HepG2 (cell line): ENCODE results near the gene ANKRD37. TPM values are rescaled to one million over a fixed set of nuclear protein-coding genes. Genes with fewer than 3 reads are reported as not detected.

ENCODE experiments used
- ATAC-seq: fragments of 200-7000 bp; cut with Tn5 transposase; 3 replicates; pipeline ENCODE4 v1.9.1; 2020; ENCODE audit warnings: mild to moderate bottlenecking, moderate library complexity
- BruUV-seq: library from RNA; stranded (reverse); fragments of 400-500 nt; replicated peaks from 2 replicates; lab custom pipeline; 2021; lab: Mats Ljungman, UMichigan
- CTCF ChIA-PET: fragments of 300-600 bp; formaldehyde crosslinking; extraction: SDS; loops from one replicate; lab custom pipeline; 2021; ENCODE audit warnings: low total read pairs, inconsistent platforms, low intra/inter-chr PET ratio; lab: Yijun Ruan, JAX
- POLR2A ChIA-PET: fragments of 350-600 bp; sonication (Branson Sonifier 250); formaldehyde crosslinking; loops from one replicate; lab custom pipeline; 2020; ENCODE audit warnings: antibody characterized with exemption, inconsistent platforms; lab: Yijun Ruan, JAX
- DNase-seq: peaks from one replicate; pipeline ENCODE4 v3.0.0-alpha.2; 2015; ENCODE audit warnings: low spot score
- FAIRE-seq: peaks from 3 replicates; lab custom pipeline; 2011; peaks lifted over from hg19 to GRCh38; lab: Jason Lieb, UNC
- H2AFZ ChIP-seq: one replicate; pipeline ENCODE4 v1.6.1; 2011; ENCODE audit warnings: low read length, inconsistent platforms
- H3K27ac ChIP-seq: fragments of 300-600 bp; 3 replicates; pipeline ENCODE4 v1.8.0; 2011; ENCODE audit warnings: mixed run types, mild to moderate bottlenecking, mixed read lengths, low read length, inconsistent platforms; ENCODE audit not compliant: insufficient read depth; ENCODE audit errors: extremely low read length
- H3K27me3 ChIP-seq, 2 experiments: fragments of 200-600 bp in 1 of 2; 2 replicates in 1 of 2; 3 replicates in 1 of 2; pipeline versions ENCODE4 v1.6.0 to v1.8.0; 2011; ENCODE audit warnings: low read length in 2 of 2, mild to moderate bottlenecking in 2 of 2, moderate library complexity in 2 of 2, inconsistent platforms in 1 of 2; ENCODE audit not compliant: insufficient read depth in 2 of 2, control insufficient read depth in 1 of 2
- H3K36me3 ChIP-seq, 2 experiments: fragments of 200-600 bp in 1 of 2; replicated peaks in 1 of 2; 2 replicates in 1 of 2; 3 replicates in 1 of 2; pipeline versions ENCODE4 v1.5.1 to v1.8.0; 2011; ENCODE audit warnings: low read length in 2 of 2, inconsistent platforms in 1 of 2; ENCODE audit not compliant: insufficient read depth in 2 of 2, control insufficient read depth in 1 of 2
- H3K4me1 ChIP-seq: 2 replicates; pipeline ENCODE4 v1.5.1; 2012; ENCODE audit warnings: low read length, inconsistent platforms; ENCODE audit not compliant: insufficient read depth
- H3K4me2 ChIP-seq: 2 replicates; pipeline ENCODE4 v1.6.0; 2011; ENCODE audit warnings: low read depth, low read length, inconsistent platforms
- H3K4me3 ChIP-seq, 3 experiments: fragments of 200-600 bp in 1 of 3; sonication (generic), shearing (Covaris generic) in 1 of 3; replicated peaks in 1 of 3; 2 replicates each; pipeline ENCODE4 v1.5.1; 2011 to 2016; ENCODE audit warnings: low read length in 3 of 3, inconsistent platforms in 2 of 3, low read depth in 2 of 3, mild to moderate bottlenecking in 2 of 3, control low read depth in 1 of 3, mixed read lengths in 1 of 3; ENCODE audit not compliant: insufficient read depth in 1 of 3
- H3K79me2 ChIP-seq: one replicate; pipeline ENCODE4 v1.6.1; 2011; ENCODE audit warnings: low read length, inconsistent platforms; ENCODE audit not compliant: insufficient read depth
- H3K9ac ChIP-seq: 2 replicates; pipeline ENCODE4 v1.6.0; 2011; ENCODE audit warnings: mild to moderate bottlenecking, low read depth, low read length, inconsistent platforms; ENCODE audit not compliant: insufficient read depth
- H3K9me3 ChIP-seq: 2 replicates; pipeline ENCODE4 v1.5.1; 2012; ENCODE audit warnings: mild to moderate bottlenecking, low read length
- H4K20me1 ChIP-seq: 2 replicates; pipeline ENCODE4 v1.6.0; 2011; ENCODE audit warnings: inconsistent platforms, mild to moderate bottlenecking, low read length, moderate library complexity; ENCODE audit not compliant: insufficient read depth
- FOXA1 ChIP-seq, 2 experiments: fragments of 450-650 bp in 1 of 2; sonication (generic) in 1 of 2; formaldehyde crosslinking in 1 of 2; IDR thresholded peaks; 2 replicates each; pipeline versions ENCODE4 v1.4.0 to v1.6.1; 2016 to 2020; ENCODE audit warnings: missing genetic modification reagents in 1 of 2
- MLXIP ChIP-seq: sonication (generic); formaldehyde crosslinking; IDR thresholded peaks from 2 replicates; pipeline ENCODE4 v1.9.0; 2021; ENCODE audit warnings: missing genetic modification reagents, borderline replicate concordance
- NCOA2 ChIP-seq: sonication (generic); formaldehyde crosslinking; IDR thresholded peaks from 2 replicates; pipeline ENCODE4 v1.8.0; 2022; ENCODE audit warnings: inconsistent platforms
- PRDM4 ChIP-seq: sonication (generic); formaldehyde crosslinking; IDR thresholded peaks from 2 replicates; pipeline ENCODE4 v1.9.0; 2021; ENCODE audit warnings: missing genetic modification reagents, borderline replicate concordance
- U2AF2 ChIP-seq: fragments of 200-400 bp; formaldehyde crosslinking; IDR thresholded peaks from 2 replicates; pipeline ENCODE4 v1.6.1; 2017; ENCODE audit warnings: low read depth, mild to moderate bottlenecking, low read length
- ZNF230 ChIP-seq: sonication (generic); formaldehyde crosslinking; IDR thresholded peaks from 2 replicates; pipeline ENCODE4 v1.4.0; 2020; ENCODE audit warnings: mild to moderate bottlenecking, missing genetic modification reagents
- WGBS: methylation state at CpG from one replicate; pipeline ENCODE4 v1.1.6; 2017; ENCODE audit warnings: low lambda C conversion rate; 5-methylcytosine and 5-hydroxymethylcytosine counted together
- in situ Hi-C: cut with HindIII; loops from 2 replicates; pipeline ENCODE4 v1.10.0; 2017; ENCODE audit warnings: low pct_unique_long_range_greater_than_20kb; ENCODE audit not compliant: extremely low pct_ligation_motif_present
- intact Hi-C: fragments of 100-400 bp; cut with micrococcal nuclease; formaldehyde crosslinking; loops from one replicate; pipeline ENCODE4 v1.10.0; 2022; ENCODE audit not compliant: unreplicated experiment
- polyA plus RNA-seq, 8 experiments: library from polyadenylated mRNA; depleted of rRNA in 3 of 8; stranded (reverse) in 7 of 8; unstranded in 1 of 8; fragments of >200 nt; fragmentation: Illumina TruSeq in 4 of 8; extraction: Trizol in 4 of 8; gene quantifications; 2 replicates each; pipeline versions ENCODE4 v1.2.1 to v1.2.3, GENCODE V29; 2011 to 2016; ENCODE audit warnings: low read depth in 4 of 8, missing spikeins in 1 of 8, mixed read lengths in 1 of 8; ENCODE audit not compliant: insufficient read depth in 1 of 8
- total RNA-seq, 5 experiments: library from RNA; depleted of rRNA; stranded (reverse); fragments of >200 nt; fragmentation: Illumina TruSeq; extraction: Trizol; gene quantifications; 2 replicates each; pipeline ENCODE4 v1.2.3, GENCODE V29; 2016; ENCODE audit warnings: low read depth in 1 of 5
- TF ChIP-seq, protein P1 (sequence below): sonication (generic); formaldehyde crosslinking; IDR thresholded peaks from 2 replicates; pipeline ENCODE4 v1.5.0; 2020; ENCODE audit warnings: missing genetic modification reagents
- TF ChIP-seq, protein P2 (sequence below): IDR thresholded peaks from 2 replicates; pipeline ENCODE4 v1.4.0; 2020; ENCODE audit warnings: mild to moderate bottlenecking, missing genetic modification reagents
- TF ChIP-seq, protein P3 (sequence below): fragments of 450-650 bp; IDR thresholded peaks from 2 replicates; pipeline ENCODE4 v1.6.1; 2017; ENCODE audit warnings: mild to moderate bottlenecking

The ANKRD37 gene
- total and polyA plus RNA-seq, 2 of the 13 experiments (the other 11 are each of a cell fraction or from before 2014, with no cell fraction given), result 2.2 to 51.4 TPM

DNA sequence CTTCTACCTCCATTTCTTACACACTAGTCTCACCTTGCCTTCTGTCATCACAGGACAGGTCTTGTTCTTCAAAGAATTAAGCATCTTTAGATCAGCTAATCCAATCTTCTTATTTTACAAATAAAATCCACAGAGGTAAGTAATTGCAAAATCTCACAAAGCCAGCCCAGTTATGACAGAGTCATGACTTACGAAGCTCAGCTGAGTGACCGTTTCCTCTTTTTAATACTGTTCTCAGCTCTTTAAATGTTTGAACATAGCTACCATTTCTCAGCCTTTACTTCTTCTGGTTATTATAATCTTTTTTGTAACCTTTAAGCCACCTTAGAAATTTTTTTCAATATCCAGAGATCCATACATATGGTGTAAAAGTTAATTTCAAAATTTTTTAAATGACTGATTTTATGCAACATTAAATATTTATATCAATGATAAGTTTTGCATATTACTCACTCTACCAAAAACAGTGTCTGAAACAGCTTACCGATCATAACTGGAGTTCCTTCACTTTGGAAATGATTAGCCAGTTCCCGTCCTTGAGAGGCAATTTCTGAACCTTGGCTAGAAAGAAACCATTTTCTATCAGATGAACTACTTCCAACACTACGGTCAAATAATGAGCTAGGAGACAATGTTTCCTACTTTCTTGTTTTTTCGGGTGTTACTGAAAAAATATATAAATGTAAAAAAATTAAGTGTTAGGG, 8.8 kb downstream of the ANKRD37 start:
- no peaks in the 10 kb centered on the region for H4K20me1 ChIP-seq
- H3K27ac ChIP-seq, result no peak overlapping the region
- no peaks in the 10 kb centered on the region for H3K9me3 ChIP-seq
- H3K4me1 ChIP-seq, result no peaks in the 10 kb centered on the region
- DNase-seq (no peak), FAIRE-seq (no peak), ATAC-seq (no peak)
- no peaks in the 10 kb centered on the region for H3K27me3 ChIP-seq
- CTCF ChIA-PET, result no interaction called here
- no peak overlapping the region for H3K4me2 ChIP-seq
- WGBS, result 97% methylated on average over 6 of the region's 6 CpGs
- no TSS peak for BruUV-seq
- POLR2A ChIA-PET, result no interaction called here
- H3K36me3 ChIP-seq, result peaks cover 0 to 25% of the 10 kb centered on the region in 2 experiments; a peak in 2 of 5 replicates
- no peak overlapping the region for H3K9ac ChIP-seq
- no peak overlapping the region for H2AFZ ChIP-seq
- in situ Hi-C loops (no loop called here), intact Hi-C loops (no loop called here)
- no peaks in the 10 kb centered on the region for H3K79me2 ChIP-seq
- no peak overlapping the region for H3K4me3 ChIP-seq
- TF ChIP-seq U2AF2 (no peak), NCOA2 (CRISPR knock-in tag) (no peak), PRDM4 (CRISPR knock-in tag) (no peak), FOXA1 (IDR thresholded peaks at IDR 0.05) (no peak), FOXA1 (CRISPR knock-in tag; IDR thresholded peaks at IDR 0.05) (no peak), MLXIP (CRISPR knock-in tag) (no peak), ZNF230 (CRISPR knock-in tag) (no peak)
- TF ChIP-seq, protein P1, sequence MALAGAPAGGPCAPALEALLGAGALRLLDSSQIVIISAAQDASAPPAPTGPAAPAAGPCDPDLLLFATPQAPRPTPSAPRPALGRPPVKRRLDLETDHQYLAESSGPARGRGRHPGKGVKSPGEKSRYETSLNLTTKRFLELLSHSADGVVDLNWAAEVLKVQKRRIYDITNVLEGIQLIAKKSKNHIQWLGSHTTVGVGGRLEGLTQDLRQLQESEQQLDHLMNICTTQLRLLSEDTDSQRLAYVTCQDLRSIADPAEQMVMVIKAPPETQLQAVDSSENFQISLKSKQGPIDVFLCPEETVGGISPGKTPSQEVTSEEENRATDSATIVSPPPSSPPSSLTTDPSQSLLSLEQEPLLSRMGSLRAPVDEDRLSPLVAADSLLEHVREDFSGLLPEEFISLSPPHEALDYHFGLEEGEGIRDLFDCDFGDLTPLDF, result no peak
- TF ChIP-seq, protein P2, sequence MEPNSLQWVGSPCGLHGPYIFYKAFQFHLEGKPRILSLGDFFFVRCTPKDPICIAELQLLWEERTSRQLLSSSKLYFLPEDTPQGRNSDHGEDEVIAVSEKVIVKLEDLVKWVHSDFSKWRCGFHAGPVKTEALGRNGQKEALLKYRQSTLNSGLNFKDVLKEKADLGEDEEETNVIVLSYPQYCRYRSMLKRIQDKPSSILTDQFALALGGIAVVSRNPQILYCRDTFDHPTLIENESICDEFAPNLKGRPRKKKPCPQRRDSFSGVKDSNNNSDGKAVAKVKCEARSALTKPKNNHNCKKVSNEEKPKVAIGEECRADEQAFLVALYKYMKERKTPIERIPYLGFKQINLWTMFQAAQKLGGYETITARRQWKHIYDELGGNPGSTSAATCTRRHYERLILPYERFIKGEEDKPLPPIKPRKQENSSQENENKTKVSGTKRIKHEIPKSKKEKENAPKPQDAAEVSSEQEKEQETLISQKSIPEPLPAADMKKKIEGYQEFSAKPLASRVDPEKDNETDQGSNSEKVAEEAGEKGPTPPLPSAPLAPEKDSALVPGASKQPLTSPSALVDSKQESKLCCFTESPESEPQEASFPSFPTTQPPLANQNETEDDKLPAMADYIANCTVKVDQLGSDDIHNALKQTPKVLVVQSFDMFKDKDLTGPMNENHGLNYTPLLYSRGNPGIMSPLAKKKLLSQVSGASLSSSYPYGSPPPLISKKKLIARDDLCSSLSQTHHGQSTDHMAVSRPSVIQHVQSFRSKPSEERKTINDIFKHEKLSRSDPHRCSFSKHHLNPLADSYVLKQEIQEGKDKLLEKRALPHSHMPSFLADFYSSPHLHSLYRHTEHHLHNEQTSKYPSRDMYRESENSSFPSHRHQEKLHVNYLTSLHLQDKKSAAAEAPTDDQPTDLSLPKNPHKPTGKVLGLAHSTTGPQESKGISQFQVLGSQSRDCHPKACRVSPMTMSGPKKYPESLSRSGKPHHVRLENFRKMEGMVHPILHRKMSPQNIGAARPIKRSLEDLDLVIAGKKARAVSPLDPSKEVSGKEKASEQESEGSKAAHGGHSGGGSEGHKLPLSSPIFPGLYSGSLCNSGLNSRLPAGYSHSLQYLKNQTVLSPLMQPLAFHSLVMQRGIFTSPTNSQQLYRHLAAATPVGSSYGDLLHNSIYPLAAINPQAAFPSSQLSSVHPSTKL (CRISPR knock-in tag), result no peak
- TF ChIP-seq, protein P3, sequence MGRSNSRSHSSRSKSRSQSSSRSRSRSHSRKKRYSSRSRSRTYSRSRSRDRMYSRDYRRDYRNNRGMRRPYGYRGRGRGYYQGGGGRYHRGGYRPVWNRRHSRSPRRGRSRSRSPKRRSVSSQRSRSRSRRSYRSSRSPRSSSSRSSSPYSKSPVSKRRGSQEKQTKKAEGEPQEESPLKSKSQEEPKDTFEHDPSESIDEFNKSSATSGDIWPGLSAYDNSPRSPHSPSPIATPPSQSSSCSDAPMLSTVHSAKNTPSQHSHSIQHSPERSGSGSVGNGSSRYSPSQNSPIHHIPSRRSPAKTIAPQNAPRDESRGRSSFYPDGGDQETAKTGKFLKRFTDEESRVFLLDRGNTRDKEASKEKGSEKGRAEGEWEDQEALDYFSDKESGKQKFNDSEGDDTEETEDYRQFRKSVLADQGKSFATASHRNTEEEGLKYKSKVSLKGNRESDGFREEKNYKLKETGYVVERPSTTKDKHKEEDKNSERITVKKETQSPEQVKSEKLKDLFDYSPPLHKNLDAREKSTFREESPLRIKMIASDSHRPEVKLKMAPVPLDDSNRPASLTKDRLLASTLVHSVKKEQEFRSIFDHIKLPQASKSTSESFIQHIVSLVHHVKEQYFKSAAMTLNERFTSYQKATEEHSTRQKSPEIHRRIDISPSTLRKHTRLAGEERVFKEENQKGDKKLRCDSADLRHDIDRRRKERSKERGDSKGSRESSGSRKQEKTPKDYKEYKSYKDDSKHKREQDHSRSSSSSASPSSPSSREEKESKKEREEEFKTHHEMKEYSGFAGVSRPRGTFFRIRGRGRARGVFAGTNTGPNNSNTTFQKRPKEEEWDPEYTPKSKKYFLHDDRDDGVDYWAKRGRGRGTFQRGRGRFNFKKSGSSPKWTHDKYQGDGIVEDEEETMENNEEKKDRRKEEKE, result no peak
